H1 (cell line): Measurements from ENCODE around the gene CNFN. TPM values are rescaled to one million over a fixed set of nuclear protein-coding genes. Genes with fewer than 3 reads are reported as not detected.

ENCODE experiments used
- BCL11A ChIP-seq, 2 experiments: IDR thresholded peaks; one replicate each; pipeline ENCODE4 v1.6.1; 2011; ENCODE audit warnings: low read depth in 2 of 2, low read length in 2 of 2, mild to moderate bottlenecking in 2 of 2
- BRCA1 ChIP-seq: IDR thresholded peaks from 2 replicates; pipeline ENCODE4 v1.6.1; 2012; ENCODE audit warnings: low read depth, low read length, improper control_type of control experiment
- CBX8 ChIP-seq: fragments of 300-800, 300-1000 bp; sonication (generic); IDR thresholded peaks from 2 replicates; pipeline ENCODE4 v1.7.1; 2016; ENCODE audit warnings: low read depth, low read length, borderline replicate concordance
- CHD1 ChIP-seq: IDR thresholded peaks from 2 replicates; pipeline ENCODE4 v1.6.1; 2012; ENCODE audit warnings: low read depth, low read length, improper control_type of control experiment
- CREB1 ChIP-seq: IDR thresholded peaks from 2 replicates; pipeline ENCODE4 v1.6.1; 2012; ENCODE audit warnings: inconsistent platforms
- EP300 ChIP-seq, 2 experiments: IDR thresholded peaks; 1 replicate in 1 of 2; 2 replicates in 1 of 2; pipeline ENCODE4 v1.6.1; 2011 to 2012; ENCODE audit warnings: low read depth in 2 of 2, low read length in 2 of 2, mild to moderate bottlenecking in 2 of 2, borderline replicate concordance in 1 of 2, inconsistent platforms in 1 of 2, moderate library complexity in 1 of 2
- KDM4A ChIP-seq: IDR thresholded peaks from one replicate; pipeline ENCODE4 v1.7.1; 2012; ENCODE audit warnings: low read depth, mild to moderate bottlenecking, moderate library complexity, low read length, inconsistent platforms; ENCODE audit not compliant: severe bottlenecking
- NANOG ChIP-seq: IDR thresholded peaks from 2 replicates; pipeline ENCODE4 v1.6.1; 2011; ENCODE audit warnings: low read length, low read depth, mild to moderate bottlenecking, inconsistent platforms; ENCODE audit not compliant: insufficient read depth, poor library complexity, severe bottlenecking
- RNF2 ChIP-seq: fragments of 200-900, 300-1000 bp; sonication (generic); IDR thresholded peaks from 2 replicates; pipeline ENCODE4 v1.7.1; 2016; ENCODE audit warnings: borderline replicate concordance, low read depth, mild to moderate bottlenecking, antibody characterized with exemption, low read length; ENCODE audit not compliant: poor library complexity, severe bottlenecking; ENCODE audit errors: missing control alignments
- SAP30 ChIP-seq: fragments of 300-600 bp; sonication (generic); IDR thresholded peaks from 2 replicates; pipeline ENCODE4 v1.7.1; 2012; ENCODE audit warnings: low read length, moderate library complexity, mild to moderate bottlenecking, inconsistent platforms; ENCODE audit not compliant: insufficient read depth, insufficient replicate concordance
- SIRT6 ChIP-seq: IDR thresholded peaks from one replicate; pipeline ENCODE4 v1.7.1; 2012; ENCODE audit warnings: low read length, inconsistent platforms
- SP2 ChIP-seq: IDR thresholded peaks from 2 replicates; pipeline ENCODE4 v1.6.1; 2012; ENCODE audit warnings: mild to moderate bottlenecking, low read length, inconsistent platforms
- polyA plus RNA-seq, 7 experiments: library from polyadenylated mRNA; depleted of rRNA in 3 of 7; stranded (reverse) in 5 of 7; unstranded in 2 of 7; fragments of >200 nt in 5 of 7; fragments of 200-250 nt in 2 of 7; gene quantifications; 1 replicate in 5 of 7; 2 replicates in 1 of 7; 4 replicates in 1 of 7; pipeline versions ENCODE4 v1.2.1 to v1.2.3, GENCODE V29; 2011 to 2013; ENCODE audit warnings: missing spikeins in 2 of 7, mixed read lengths in 2 of 7
- total RNA-seq: library from RNA; stranded (reverse); fragmentation: NEBNext Ultra II Directional; extraction: Animal tissue kit (Norgen Biotek cat#: 25700); gene quantifications from 2 replicates; pipeline ENCODE4 v1.2.1, GENCODE V29; 2021
- TF ChIP-seq, protein P1 (sequence below): IDR thresholded peaks from 2 replicates; pipeline ENCODE4 v1.6.1; 2011; ENCODE audit warnings: low read length, improper control_type of control experiment

Gene CNFN
- total and polyA plus RNA-seq, 2 of the 8 experiments (the other 6 are each of a cell fraction or from before 2014, with no cell fraction given): 8.9 to 31.5 TPM

DNA sequence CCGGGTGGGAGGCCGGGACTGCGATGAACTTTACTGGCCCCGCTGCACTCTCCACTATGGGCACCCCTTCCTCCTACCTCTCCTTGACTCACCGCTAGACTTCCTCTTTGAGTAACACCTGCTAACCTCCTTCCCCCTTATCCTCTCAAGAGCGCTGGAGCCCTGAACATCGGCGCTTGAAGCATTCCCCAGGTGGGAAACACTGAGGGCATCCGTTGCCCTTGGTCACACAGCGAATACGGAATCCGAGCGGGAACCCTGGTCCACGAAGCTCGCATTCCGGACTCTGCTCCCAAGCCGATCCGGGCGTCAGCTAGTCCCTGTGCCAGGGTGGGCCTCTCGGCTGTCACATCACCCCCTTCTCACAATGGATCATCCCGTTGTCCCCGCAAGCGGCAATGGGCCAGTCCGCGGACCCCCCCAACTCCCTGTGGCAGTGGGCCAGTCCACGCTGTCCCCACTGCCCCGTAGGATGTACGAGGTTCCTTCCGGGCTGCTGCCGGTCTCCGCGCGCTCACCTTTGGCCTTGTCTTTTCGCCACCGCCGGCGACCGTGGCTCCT, 32.9 kb upstream of the CNFN start (continued):
- TF ChIP-seq CBX8 (no peak), EP300 (IDR thresholded peaks at IDR 0.05; ENCODE audit: borderline replicate concordance in 1 of 2, low read depth in 2 of 2, low read length in 2 of 2) (peak in 1 of 2 experiments; percentile 98; a peak in 2 of 3 replicates), BRCA1 (0 out of 2 replicates have a peak, but pooled peaks have one; percentile 40), CHD1 (peak; percentile 91), SP2 (no peak), SAP30 (no peak), BCL11A (IDR thresholded peaks at IDR 0.05; ENCODE audit: low read depth in 2 of 2, low read length in 2 of 2) (no peak), KDM4A (peak; percentile 90), CREB1 (no peak), RNF2 (no peak), NANOG (no peak), SIRT6 (no peak)
- TF ChIP-seq, protein P1, sequence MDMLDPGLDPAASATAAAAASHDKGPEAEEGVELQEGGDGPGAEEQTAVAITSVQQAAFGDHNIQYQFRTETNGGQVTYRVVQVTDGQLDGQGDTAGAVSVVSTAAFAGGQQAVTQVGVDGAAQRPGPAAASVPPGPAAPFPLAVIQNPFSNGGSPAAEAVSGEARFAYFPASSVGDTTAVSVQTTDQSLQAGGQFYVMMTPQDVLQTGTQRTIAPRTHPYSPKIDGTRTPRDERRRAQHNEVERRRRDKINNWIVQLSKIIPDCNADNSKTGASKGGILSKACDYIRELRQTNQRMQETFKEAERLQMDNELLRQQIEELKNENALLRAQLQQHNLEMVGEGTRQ: no peak
